Activated T-cell treated with anti-CD3 and anti-CD28 coated beads, Interleukin-2, amount 50 U/mL, for 24 hours (primary cell): Measurements from ENCODE around the gene ACSS1.

Experiments used
- DNase-seq: peaks from one replicate; pipeline ENCODE4 v3.0.0-alpha.2; 2020
- H3K27ac Mint-ChIP-seq: 2 replicates; pipeline ENCODE4 v1.8.0; 2020; ENCODE audit warnings: mild to moderate bottlenecking, mixed read lengths
- H3K27me3 Mint-ChIP-seq: 2 replicates; pipeline ENCODE4 v1.8.0; 2020; ENCODE audit warnings: mixed read lengths
- H3K36me3 Mint-ChIP-seq: 2 replicates; pipeline ENCODE4 v1.8.0; 2020; ENCODE audit warnings: low read depth, mixed read lengths
- H3K4me1 Mint-ChIP-seq: 2 replicates; pipeline ENCODE4 v1.8.0; 2020; ENCODE audit warnings: low read depth, mixed read lengths
- H3K4me3 Mint-ChIP-seq: 2 replicates; pipeline ENCODE4 v1.8.0; 2020; ENCODE audit warnings: mild to moderate bottlenecking, moderate library complexity, mixed read lengths
- H3K9me3 Mint-ChIP-seq: 2 replicates; pipeline ENCODE4 v1.8.0; 2020; ENCODE audit warnings: mixed read lengths

ACSS1 gene

DNA sequence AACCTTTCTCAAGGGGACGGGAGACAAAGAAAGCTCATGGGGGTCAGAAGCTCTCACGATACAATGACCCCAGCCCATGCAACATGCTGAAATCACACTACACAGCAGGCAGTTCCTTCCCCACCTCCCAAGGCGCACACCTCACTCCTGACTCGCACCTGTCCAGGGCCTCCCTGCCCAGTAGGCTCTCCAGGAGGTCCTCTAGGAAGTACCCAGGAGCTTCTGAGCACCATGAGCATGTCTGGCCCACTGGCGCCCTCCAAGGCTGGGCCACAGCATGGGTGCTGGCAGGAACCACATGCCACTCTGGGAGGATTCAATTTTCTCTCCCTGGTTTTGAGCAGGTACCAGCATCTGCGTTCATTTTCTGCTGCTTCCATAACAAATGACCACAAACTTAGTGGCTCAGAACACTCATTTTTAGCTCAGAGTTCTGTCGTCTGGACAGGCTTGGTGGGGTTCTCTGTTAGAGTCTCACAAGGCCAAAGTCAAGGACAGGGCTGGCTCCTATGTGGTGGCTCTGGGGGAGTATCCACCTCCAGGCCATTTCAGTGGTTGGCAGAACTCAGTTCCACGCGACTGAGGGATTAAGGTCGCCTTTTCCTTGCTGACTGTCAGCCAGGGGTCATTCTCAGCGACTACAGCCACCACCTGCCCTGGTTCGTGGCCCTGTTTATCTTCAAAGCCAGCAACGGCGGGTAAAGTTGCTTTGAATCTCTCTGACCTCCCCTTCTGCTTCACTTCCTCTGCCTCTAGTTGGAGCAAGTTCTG is 32.7 kb downstream of the ACSS1 start:
- no peaks in the 10 kb centered on the region for H3K9me3 Mint-ChIP-seq
- H3K27ac Mint-ChIP-seq, result no peak overlapping the region
- no peak overlapping the region for H3K4me3 Mint-ChIP-seq
- peaks cover 44% of the 10 kb centered on the region for H3K36me3 Mint-ChIP-seq
- no peak for DNase-seq
- peaks cover 14% of the 10 kb centered on the region for H3K4me1 Mint-ChIP-seq
- H3K27me3 Mint-ChIP-seq, result no peaks in the 10 kb centered on the region

- peaks cover 10% of the 10 kb centered on the region for H3K4me1 Mint-ChIP-seq
- H3K9me3 Mint-ChIP-seq, result no peaks in the 10 kb centered on the region
- peaks cover 38% of the 10 kb centered on the region for H3K36me3 Mint-ChIP-seq
- no peaks in the 10 kb centered on the region for H3K27me3 Mint-ChIP-seq
- no peak overlapping the region for H3K4me3 Mint-ChIP-seq
- DNase-seq, result no peak
- no peak overlapping the region for H3K27ac Mint-ChIP-seq
Measured at GRCh38 chr20:25024171-25024570, 33.8 kb downstream of the ACSS1 start.

DNA sequence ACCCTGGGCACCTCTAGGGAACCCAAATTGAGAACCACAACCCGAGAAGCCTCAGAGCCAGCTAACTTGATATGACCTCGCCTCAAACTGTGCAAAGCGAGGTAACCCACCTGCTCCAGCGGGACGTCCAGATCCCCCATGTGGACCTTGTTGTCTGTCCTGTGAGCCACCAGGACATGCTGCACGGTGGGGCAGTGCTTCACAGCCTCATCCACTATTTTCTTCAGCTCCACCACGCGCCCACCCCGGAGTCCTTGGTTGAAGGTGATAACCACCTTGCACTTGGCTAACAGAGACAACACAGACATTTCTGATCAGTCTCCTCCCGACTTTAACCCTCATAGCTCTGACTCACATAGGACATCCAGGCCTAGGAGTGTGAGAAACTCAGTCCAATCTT is 34.6 kb downstream of the ACSS1 start:
- DNase-seq, result no peak
- Mint-ChIP-seq H3K27ac (no peak overlapping the region), H3K4me1 (peaks cover 8% of the 10 kb centered on the region)

GRCh38 chr20:25022680-25023079 is 35.3 kb downstream of the ACSS1 start:
- no peak for DNase-seq
- H3K4me1 Mint-ChIP-seq, result peaks cover 8% of the 10 kb centered on the region
- H3K27ac Mint-ChIP-seq, result no peak overlapping the region
- no peaks in the 10 kb centered on the region for H3K9me3 Mint-ChIP-seq
- peaks cover 40% of the 10 kb centered on the region for H3K36me3 Mint-ChIP-seq
- no peaks in the 10 kb centered on the region for H3K27me3 Mint-ChIP-seq
- H3K4me3 Mint-ChIP-seq, result no peak overlapping the region

More for the DNA sequence above, 34.6 kb downstream of the ACSS1 start:
- no peaks in the 10 kb centered on the region for H3K27me3 Mint-ChIP-seq
- H3K4me3 Mint-ChIP-seq, result no peak overlapping the region
- peaks cover 38% of the 10 kb centered on the region for H3K36me3 Mint-ChIP-seq
- no peaks in the 10 kb centered on the region for H3K9me3 Mint-ChIP-seq

DNA sequence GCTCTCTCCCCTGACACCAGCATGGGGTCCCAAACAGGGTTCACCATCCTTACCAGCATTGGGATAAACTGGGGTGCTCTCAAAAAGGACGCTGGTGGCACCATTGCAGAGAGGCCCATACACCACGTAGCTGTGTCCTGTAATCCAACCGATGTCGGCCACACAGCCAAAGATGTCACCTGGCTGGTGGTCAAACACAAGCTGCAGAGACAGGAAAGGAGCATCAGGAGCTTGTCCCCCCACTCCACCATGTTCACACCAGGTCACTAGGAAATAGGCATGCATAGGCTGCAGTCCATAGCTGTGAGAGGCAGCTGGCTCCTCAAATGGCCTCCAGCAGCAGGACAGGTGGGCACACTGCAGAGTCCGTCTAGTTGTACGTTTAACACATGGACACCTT is 36.6 kb downstream of the ACSS1 start:
- Mint-ChIP-seq H3K4me1 (peaks cover 5% of the 10 kb centered on the region), H3K36me3 (peaks cover 49% of the 10 kb centered on the region), H3K27me3 (no peaks in the 10 kb centered on the region), H3K27ac (no peak overlapping the region), H3K4me3 (no peak overlapping the region), H3K9me3 (no peaks in the 10 kb centered on the region)
- no peak for DNase-seq

GRCh38 chr20:25020901-25021301 is 37.0 kb downstream of the ACSS1 start:
- Mint-ChIP-seq H3K27me3 (no peaks in the 10 kb centered on the region), H3K36me3 (peaks cover 51% of the 10 kb centered on the region), H3K27ac (no peak overlapping the region), H3K4me1 (peaks cover 5% of the 10 kb centered on the region), H3K9me3 (no peaks in the 10 kb centered on the region), H3K4me3 (no peak overlapping the region)
- no peak for DNase-seq

GRCh38 chr20:25020345-25020744 is 37.6 kb downstream of the ACSS1 start:
- Mint-ChIP-seq H3K27me3 (no peaks in the 10 kb centered on the region), H3K4me3 (no peak overlapping the region), H3K4me1 (peaks cover 5% of the 10 kb centered on the region), H3K27ac (no peak overlapping the region), H3K9me3 (no peaks in the 10 kb centered on the region), H3K36me3 (peaks cover 55% of the 10 kb centered on the region)
- no peak for DNase-seq

- no peaks in the 10 kb centered on the region for H3K9me3 Mint-ChIP-seq
Measured at GRCh38 chr20:25019381-25020155, 38.4 kb downstream of the ACSS1 start.

GRCh38 chr20:25018841-25019240 is 39.1 kb downstream of the ACSS1 start:
- Mint-ChIP-seq H3K27ac (no peak overlapping the region), H3K4me3 (no peak overlapping the region), H3K4me1 (peaks cover 5% of the 10 kb centered on the region), H3K36me3 (peaks cover 62% of the 10 kb centered on the region), H3K9me3 (no peaks in the 10 kb centered on the region), H3K27me3 (no peaks in the 10 kb centered on the region)
- DNase-seq, result no peak

More at GRCh38 chr20:25019381-25020155, 38.4 kb downstream of the ACSS1 start:
- Mint-ChIP-seq H3K36me3 (peaks cover 58% of the 10 kb centered on the region), H3K27me3 (no peaks in the 10 kb centered on the region), H3K4me3 (no peak overlapping the region), H3K4me1 (peaks cover 5% of the 10 kb centered on the region), H3K27ac (no peak overlapping the region)
- no peak for DNase-seq

- H3K27ac Mint-ChIP-seq, result no peak overlapping the region
- H3K9me3 Mint-ChIP-seq, result no peaks in the 10 kb centered on the region
- H3K4me3 Mint-ChIP-seq, result no peak overlapping the region
- H3K27me3 Mint-ChIP-seq, result no peaks in the 10 kb centered on the region
- no peak for DNase-seq
- H3K36me3 Mint-ChIP-seq, result peaks cover 62% of the 10 kb centered on the region
- H3K4me1 Mint-ChIP-seq, result peaks cover under 1% of the 10 kb centered on the region
Measured at GRCh38 chr20:25018425-25018824, 39.5 kb downstream of the ACSS1 start.

- Mint-ChIP-seq H3K9me3 (no peaks in the 10 kb centered on the region), H3K36me3 (peaks cover 65% of the 10 kb centered on the region), H3K4me1 (no peaks in the 10 kb centered on the region), H3K4me3 (no peak overlapping the region), H3K27me3 (no peaks in the 10 kb centered on the region), H3K27ac (no peak overlapping the region)
- no peak for DNase-seq
Measured at GRCh38 chr20:25017257-25017803, 40.6 kb downstream of the ACSS1 start.

GRCh38 chr20:25016471-25016870 is 41.5 kb downstream of the ACSS1 start:
- DNase-seq, result no peak
- Mint-ChIP-seq H3K4me1 (no peaks in the 10 kb centered on the region), H3K36me3 (peaks cover 71% of the 10 kb centered on the region), H3K4me3 (no peak overlapping the region), H3K27me3 (no peaks in the 10 kb centered on the region), H3K27ac (no peak overlapping the region), H3K9me3 (no peaks in the 10 kb centered on the region)

DNA sequence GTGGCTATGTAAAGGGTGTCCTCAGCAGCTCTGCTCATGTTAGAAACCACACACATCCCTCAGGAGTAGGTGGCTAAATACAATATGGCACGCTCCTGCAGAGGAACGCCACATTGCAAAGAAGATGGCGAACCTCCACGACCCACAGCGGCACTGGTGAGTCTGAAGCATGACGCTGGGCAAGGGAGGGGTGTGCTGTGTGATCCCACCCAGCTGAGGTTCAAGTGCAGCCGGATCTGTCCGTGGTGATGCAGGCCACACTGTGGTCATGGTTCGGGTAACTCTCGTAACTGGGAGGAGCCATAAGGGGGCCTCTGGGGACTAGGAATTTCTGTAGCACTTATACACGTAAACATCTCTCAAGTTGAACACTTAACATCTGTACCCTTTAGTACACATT is 42.0 kb downstream of the ACSS1 start:
- DNase-seq, result no peak
- Mint-ChIP-seq H3K4me3 (no peak overlapping the region), H3K27ac (no peak overlapping the region), H3K36me3 (peaks cover 73% of the 10 kb centered on the region), H3K4me1 (no peaks in the 10 kb centered on the region), H3K27me3 (no peaks in the 10 kb centered on the region), H3K9me3 (no peaks in the 10 kb centered on the region)

DNA sequence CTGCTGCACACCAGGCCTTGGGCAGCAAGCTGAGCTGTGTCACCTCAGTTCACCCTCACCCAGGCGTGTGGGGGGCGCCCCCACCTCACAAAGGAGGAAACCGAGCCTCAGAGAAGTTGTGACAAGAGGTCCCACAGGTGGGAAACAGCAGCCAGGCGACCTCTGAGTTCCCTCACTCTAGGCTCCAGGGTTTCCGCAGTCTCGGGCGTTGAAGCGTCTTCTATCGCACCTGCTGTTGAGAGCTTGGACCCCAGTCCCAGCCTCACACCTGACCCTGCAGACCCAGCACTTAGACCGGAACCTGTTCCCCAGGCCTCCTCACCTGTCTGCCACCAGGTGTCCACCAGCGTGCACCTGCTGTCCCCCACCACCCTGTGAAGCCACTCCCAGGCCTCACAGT is 43.1 kb downstream of the ACSS1 start:
- no peak for DNase-seq
- Mint-ChIP-seq H3K4me3 (no peak overlapping the region), H3K27me3 (no peaks in the 10 kb centered on the region), H3K36me3 (peaks cover 72% of the 10 kb centered on the region), H3K27ac (no peak overlapping the region), H3K4me1 (no peaks in the 10 kb centered on the region), H3K9me3 (no peaks in the 10 kb centered on the region)
